Measurements from ENCODE around the gene GOLM1.

- TF ChIP-seq CTCF (IDR thresholded peaks at IDR 0.05; ENCODE audit: insufficient read depth, low read depth, low read length), result no peak
- no peak for TF ChIP-seq EZH2 (IDR thresholded peaks at IDR 0.05; ENCODE audit: insufficient read depth, low read length)
These were observed 55.8 kb downstream of the GOLM1 start for GRCh38 chr9:86043586-86043985.
